Measurements from ENCODE around the gene APOD.
"Not testable (repeated sequence)": the region's sequence is repeated elsewhere in the genome, so short reads cannot be mapped to it uniquely, and the experiment has no call there.

The APOD gene

DNA sequence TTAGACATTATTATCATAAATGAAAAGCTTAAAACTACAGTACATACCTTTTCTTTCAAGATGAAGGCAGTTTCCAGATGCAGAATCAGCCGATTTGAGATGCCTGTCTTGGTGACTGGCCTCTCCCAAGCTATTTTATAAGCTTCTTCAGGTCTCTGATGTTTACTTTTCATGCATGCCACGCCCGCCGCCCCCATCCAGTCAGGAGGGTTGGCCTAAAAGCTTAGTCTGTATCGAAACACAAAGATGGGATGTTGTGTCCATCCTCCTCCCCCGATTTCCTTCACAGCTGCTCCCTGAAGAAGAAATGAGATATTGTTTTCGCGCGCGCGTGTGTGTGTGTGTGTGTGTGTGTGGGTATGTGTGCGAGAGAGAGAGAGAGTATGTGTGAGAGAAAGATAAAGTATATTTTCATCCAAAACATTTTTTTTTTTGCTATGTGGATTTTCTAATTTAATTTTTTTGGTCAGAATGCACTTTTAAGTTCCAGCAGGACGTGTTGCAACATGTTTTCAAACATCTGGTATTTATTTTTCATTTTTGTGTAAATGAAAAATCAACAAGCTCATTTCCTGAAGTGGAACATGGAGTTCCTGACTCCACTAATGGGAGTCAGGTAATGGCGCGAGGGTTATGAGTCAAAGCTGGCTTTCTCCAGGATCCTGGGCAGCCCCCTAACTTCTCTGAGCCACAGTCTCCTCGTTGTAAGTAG is at the start of gene APOD:
TSS of gene APOD (minus strand) at position 110 of the 712 bp plus-strand sequence. CDS start 4,479 bp downstream, outside the sequence.
- no peak for FAIRE-seq

DNA sequence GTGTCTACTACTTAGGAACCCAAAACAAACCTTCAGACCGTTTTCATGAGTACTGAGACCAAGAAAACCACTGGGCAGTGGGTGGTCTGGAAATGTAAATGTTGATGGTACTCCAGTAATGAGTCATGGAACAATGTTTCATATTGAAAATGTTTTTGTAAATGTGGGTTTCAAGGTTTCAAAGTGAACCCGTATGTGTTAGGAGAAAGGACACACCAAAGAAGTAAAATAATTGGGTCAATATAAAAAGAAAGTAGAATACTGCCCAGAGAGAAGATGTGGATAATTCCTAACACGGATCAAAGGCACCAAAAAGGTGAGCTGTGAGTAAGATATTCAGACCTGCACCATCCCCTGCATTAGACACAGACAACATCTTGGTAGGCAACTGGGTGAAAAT is 49.6 kb upstream of the APOD start:
- not testable (repeated sequence) for FAIRE-seq

- FAIRE-seq: not testable (repeated sequence)
These were observed 48.9 kb upstream of the APOD start for GRCh38 chr3:195632501-195633185.

DNA sequence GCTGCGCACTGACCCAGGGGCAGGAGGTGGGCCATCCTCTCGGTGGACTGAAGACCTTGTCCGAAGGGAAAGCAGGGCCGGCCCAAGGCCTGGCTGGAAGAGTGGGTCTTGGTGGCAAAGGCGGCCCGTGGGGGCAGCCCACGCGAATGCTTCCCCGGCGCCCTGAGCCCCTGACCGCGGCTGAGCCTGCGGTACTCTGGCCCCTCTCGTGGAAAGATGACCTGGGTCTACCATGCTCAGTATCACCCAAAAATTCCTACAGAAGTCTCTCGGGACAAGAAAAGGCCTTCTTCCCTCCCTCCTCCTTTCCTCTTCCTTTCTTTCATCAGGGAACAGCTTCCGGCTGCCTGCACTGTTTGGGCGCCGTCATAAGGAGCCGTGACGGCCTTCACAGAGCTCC is 48.3 kb upstream of the APOD start:
- not testable (repeated sequence) for FAIRE-seq

DNA sequence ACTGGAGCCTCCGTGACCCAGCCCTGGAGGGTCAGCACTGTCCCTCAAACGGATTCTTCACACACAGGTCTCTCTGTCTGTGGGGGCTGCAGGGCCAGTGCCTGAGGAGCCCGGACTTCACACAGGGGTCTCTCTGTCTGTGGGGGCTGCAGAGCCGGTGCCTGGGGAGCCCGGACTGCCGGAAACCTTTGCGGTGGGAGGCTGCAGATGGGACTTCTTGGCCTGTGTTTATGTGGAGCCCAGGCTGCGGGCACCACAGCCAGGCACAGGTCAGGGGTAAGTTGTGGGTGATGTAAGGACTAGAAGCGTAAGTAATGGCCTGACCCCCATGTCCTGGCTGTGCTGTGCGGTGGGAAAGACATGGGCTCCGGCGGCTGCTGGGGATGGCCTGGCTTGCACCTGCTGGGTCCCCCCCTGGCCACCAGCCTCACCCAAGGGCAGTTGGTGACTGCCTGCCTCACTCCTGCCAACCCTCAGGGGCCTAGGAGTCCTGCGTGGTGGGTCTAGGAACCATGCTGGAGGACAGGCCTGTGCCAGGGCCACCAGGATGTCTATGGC is 47.3 kb upstream of the APOD start:
- FAIRE-seq: not testable (repeated sequence)

DNA sequence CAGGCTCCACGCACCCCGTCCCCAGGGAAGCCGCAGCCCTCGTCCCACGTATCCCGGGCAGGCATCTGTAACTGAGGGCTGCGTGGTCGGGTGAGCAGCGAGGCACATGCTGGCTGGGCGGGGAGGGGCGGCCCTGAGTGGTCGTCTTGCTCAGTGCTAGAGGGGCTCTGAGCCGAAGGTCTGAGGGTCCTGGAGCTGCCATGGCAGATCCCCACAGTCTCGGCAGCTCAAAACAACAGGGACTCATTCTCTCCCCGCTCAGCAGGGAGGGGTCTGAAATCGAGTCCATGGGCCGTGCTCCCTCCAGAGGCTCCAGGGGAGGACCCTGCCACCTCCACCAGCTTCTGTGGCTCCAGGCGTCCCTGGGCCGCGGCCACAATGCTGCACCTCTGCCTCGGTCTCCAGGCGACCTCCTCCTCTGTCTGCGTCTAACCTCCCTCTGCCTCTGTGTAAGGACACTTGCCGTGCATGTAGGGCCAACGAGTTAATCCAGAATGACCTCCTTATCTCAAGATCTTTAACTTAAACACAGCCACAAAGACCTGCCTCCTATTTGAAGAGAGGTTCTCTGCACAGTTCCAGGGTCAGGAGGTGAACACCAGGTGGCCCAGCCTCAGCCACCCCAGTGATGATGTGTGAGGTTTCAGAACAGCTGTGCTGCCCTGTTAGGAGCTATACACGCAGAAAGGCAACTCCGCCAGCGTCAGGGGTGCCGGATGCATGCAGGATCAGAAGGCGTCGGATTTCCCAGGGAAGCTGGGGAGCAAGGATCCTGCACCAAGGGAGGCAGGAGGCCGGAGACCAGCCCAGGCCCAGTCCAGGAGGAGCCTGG is 46.6 kb upstream of the APOD start:
- not testable (repeated sequence) for FAIRE-seq

DNA sequence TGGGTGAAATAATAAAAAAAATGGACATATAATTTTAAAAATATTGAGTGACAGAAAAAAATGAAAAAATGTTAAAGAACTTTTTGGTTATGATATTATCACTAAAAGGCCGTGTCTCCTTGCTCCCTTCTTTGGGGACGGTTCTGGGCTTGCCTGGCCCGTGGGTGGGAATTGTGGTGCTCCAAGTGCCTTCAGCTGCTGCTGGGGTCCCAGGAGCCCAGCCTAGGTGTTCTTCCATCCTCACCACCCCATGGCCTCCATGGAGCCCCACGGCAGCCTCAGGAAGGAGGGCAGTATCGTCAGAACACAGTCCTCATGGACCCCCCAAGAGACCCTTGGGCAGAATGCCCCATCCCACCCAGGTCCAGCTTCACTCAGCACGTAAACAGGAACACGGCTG is 45.9 kb upstream of the APOD start:
- FAIRE-seq: not testable (repeated sequence)

DNA sequence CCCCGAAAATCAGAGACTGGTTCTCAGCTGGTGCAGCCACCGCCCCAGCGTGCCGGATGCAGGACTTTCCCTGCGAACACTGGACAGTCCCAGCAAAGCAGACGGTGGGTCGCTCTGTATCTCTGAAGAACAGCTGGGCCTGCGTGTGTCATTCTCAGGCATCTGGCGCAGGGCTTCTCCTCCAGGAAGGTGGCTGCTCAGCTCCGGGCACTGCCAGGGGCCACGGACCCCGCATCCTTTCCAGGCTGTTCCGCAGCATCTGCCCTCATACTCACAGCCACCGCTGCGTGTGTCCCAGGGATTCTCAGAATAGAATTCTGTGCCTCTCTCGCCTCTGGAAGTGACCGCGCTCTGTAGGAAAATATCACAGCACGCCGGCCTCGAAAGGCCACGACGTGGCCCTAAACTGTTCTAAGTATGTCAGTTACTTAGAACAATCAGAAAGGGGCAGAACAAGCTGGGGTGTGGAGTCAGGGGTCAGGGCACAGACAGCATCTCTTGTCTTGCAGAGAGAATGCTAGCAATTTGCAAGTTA is 44.7 kb upstream of the APOD start:
- FAIRE-seq: not testable (repeated sequence)

- not testable (repeated sequence) for FAIRE-seq
These were observed 44.0 kb upstream of the APOD start for GRCh38 chr3:195627515-195628385.

- FAIRE-seq: not testable (repeated sequence)
These were observed 41.1 kb upstream of the APOD start for GRCh38 chr3:195624603-195625560.

DNA sequence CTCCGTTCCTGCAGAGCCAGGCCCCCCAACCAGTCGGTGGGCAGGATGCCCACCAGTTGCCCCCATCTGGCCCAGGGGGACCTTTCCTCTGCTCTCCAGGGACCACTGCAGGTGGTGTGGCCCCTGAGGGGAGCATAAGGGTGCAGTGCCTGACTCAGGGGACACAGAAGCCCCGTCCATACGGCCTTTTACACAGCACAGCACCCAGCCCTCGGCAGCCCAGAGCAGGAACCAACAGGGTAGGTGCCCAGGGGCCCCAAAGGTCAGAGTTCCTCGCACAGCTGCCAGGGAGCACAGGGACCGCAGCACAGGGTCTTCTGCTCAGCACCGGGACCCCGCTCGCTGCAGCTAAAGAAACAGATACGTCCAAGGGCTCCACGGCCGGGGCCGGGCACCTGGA is 40.4 kb upstream of the APOD start:
- FAIRE-seq: not testable (repeated sequence)

DNA sequence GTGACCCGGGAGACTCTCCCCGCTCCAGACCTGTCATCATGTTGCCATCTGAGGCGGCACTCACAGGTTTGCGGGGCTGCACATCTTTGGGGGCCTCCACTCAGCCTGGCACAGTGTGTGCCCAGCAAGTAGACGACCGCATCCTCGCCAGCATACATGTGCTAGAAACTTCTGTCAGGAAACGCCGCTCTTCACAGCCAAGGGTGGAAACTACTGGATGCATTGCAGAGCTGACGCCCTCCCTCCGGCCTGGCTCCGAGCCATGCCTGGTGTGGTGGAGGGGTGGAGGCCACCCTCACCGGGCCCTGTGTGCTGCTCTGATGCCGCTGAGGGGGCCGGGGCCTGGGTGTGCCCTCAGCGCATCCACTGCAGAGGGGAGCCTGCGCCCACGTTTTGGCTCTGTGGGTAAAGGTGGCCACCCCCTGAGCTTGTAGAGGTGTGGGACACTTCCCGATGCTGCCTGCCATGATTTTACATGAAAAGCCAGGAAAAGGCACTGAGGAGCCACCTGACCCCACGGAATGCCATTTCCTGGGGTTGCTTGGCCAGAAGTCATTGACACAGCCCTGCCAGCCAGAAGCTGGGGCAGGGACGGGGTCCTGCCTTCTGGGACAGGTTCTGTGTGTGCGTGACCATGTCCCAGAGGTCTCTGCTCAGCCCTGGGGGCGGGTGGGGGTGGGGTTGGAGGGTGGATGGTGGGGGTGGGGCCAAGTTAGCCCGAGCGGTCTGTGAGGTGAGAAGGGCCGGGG is 39.7 kb upstream of the APOD start:
- FAIRE-seq: not testable (repeated sequence)

DNA sequence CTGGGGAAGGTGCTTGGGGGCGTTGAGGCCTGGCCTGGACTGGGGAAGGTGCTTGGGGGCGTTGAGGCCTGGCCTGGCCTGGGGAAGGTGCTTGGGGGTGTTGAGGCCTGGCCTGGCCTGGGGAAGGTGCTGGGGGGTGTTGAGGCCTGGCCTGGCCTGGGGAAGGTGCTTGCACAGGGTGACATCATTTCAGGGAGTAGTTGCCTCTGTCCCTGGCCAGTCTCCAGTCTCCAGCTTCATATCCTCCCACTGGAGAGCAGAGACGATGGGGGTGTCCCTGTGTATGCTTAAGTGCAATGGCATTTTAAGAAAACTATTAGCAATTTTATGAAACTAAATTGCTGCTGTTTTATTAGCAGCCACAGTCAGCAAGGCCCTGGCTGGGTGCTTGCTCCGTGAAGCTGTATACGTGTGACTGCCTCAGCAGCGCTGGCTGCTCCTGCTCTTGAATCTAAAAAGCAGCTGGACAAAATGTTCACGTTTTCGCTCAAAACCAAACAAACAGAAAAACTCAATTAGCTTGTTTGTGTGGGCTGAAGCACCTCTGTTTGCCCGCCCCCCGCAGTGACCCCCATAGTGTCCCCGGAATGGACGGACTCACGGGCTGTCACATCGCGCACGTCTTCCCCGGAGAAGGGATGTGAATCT is 38.9 kb upstream of the APOD start:
- FAIRE-seq: not testable (repeated sequence)

DNA sequence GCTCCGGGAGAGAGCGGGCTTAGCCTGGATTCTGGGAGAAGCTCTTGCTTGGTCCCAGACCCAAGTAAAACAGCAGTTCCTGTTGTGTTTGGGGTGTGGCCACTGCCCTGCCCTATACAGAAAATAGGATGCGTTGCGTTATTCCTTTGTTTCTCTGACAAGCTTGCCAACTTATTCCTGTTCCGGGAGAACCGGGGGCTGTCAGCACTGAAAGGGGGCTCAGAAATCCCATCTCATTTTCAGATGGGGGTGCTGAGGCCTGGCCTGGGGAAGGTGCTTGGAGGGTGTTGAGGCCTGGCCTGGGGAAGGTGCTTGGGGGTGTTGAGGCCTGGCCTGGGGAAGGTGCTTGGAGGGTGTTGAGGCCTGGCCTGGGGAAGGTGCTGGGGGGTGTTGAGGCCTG is 38.3 kb upstream of the APOD start:
- FAIRE-seq: not testable (repeated sequence)

DNA sequence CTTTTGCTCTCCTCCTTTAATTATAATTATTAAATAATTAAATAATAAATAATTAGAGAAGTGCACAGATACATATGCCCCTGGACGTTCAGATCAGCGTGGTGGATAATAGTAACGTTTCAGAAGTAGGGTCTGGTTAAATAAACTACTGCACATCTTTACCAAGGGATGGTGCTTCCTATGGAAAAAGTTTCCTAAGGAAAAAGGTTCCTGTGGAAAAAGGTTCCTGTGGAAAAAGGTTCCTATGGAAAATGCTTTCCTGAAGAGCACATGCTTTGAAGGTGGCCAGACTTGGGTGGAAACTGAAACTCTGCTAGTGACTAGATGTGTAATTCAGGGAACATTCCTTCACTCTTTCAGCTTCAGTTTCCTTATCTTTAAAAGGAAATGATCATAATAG is 37.4 kb upstream of the APOD start:
- FAIRE-seq: not testable (repeated sequence)

- not testable (repeated sequence) for FAIRE-seq
These were observed 36.7 kb upstream of the APOD start for GRCh38 chr3:195620476-195620875.

DNA sequence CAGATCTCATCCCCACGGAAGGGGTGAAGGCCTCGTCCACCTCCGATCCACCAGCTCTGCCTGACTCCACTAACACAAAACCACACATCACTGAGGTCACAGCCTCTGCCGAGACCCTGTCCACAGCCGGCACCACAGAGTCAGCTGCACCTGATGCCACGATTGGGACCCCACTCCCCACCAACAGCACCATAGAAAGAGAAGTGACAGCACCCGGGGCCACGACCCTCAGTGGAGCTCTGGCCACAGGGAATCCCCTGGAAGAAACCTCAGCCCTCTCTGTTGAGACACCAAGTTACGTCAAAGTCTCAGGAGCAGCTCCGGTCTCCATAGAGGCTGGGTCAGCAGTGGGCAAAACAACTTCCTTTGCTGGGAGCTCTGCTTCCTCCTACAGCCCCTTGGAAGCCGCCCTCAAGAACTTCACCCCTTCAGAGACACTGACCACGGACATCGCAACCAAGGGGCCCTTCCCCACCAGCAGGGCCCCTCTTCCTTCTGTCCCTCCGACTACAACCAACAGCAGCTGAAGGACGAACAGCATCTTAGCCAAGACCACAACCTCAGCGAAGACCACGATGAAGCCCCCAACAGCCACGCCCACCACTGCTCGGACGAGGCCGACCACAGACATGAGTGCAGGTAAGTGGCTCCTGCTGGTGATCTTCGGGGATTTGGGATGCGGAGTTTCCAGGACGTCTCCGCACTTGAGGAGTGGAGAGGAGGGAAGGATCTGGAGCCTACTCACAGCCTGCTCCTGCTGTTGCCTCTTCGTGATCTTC is 36.0 kb upstream of the APOD start:
- not testable (repeated sequence) for FAIRE-seq
